ENCODE data around the gene LUM. TPM values are rescaled to one million over a fixed set of nuclear protein-coding genes. Genes with fewer than 3 reads are reported as not detected.

LUM gene
- total RNA-seq, 1 donor from 2014 or later, result 33.9 TPM

DNA sequence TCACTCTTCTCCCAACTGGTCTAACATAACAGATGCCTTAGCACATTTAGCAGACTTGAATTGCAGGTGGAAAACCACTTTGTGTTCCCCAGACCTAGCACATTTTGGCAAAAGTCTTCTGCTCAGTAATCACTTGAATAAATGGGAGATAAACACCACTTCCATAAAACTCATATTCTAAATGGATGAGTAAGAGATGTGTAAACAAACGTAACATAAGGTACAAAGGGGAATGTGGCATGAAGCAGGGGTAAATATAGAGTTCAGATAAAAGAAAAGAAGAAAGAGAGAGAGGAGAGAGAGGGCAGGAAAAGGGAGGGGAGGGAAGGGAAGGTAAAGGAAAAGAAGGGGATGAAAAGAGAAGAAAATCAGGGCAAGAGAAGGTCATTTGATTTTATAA lies 36.4 kb downstream of the LUM start:
- peak overlapping the region; percentile 47 for H3K27ac Mint-ChIP-seq (ENCODE audit: unreplicated experiment)

GRCh38 chr12:91074154-91074709 lies 37.1 kb downstream of the LUM start:
- no peak for TF ChIP-seq CTCF (conservative IDR thresholded peaks at IDR 0.05)
- no peaks in the 10 kb centered on the region for H3K36me3 Mint-ChIP-seq (ENCODE audit: low read depth)
- H3K4me1 Mint-ChIP-seq, result no peaks in the 10 kb centered on the region
- H3K27ac Mint-ChIP-seq (ENCODE audit: unreplicated experiment), result no peak overlapping the region
- H3K27me3 Mint-ChIP-seq (ENCODE audit: low read depth), result no peaks in the 10 kb centered on the region
- H3K4me3 Mint-ChIP-seq, result no peak overlapping the region
- no peaks in the 10 kb centered on the region for H3K9me3 Mint-ChIP-seq
- DNase-seq (ENCODE audit: low read depth, low spot score), result no peak

More for the DNA sequence above, 36.4 kb downstream of the LUM start:
- H3K4me3 Mint-ChIP-seq, result no peak overlapping the region
- no peaks in the 10 kb centered on the region for H3K4me1 Mint-ChIP-seq
- DNase-seq (ENCODE audit: low read depth, low spot score), result no peak
- TF ChIP-seq CTCF (conservative IDR thresholded peaks at IDR 0.05), result no peak
- no peaks in the 10 kb centered on the region for H3K27me3 Mint-ChIP-seq (ENCODE audit: low read depth)
- H3K36me3 Mint-ChIP-seq (ENCODE audit: low read depth), result no peaks in the 10 kb centered on the region
- H3K9me3 Mint-ChIP-seq, result no peaks in the 10 kb centered on the region

GRCh38 chr12:91073426-91073825 lies 37.9 kb downstream of the LUM start:
- H3K9me3 Mint-ChIP-seq, result no peaks in the 10 kb centered on the region
- no peak overlapping the region for H3K27ac Mint-ChIP-seq (ENCODE audit: unreplicated experiment)
- no peaks in the 10 kb centered on the region for H3K27me3 Mint-ChIP-seq (ENCODE audit: low read depth)
- TF ChIP-seq CTCF (conservative IDR thresholded peaks at IDR 0.05), result no peak
- no peak for DNase-seq (ENCODE audit: low read depth, low spot score)
- H3K4me3 Mint-ChIP-seq, result no peak overlapping the region
- no peaks in the 10 kb centered on the region for H3K36me3 Mint-ChIP-seq (ENCODE audit: low read depth)
- H3K4me1 Mint-ChIP-seq, result no peaks in the 10 kb centered on the region

DNA sequence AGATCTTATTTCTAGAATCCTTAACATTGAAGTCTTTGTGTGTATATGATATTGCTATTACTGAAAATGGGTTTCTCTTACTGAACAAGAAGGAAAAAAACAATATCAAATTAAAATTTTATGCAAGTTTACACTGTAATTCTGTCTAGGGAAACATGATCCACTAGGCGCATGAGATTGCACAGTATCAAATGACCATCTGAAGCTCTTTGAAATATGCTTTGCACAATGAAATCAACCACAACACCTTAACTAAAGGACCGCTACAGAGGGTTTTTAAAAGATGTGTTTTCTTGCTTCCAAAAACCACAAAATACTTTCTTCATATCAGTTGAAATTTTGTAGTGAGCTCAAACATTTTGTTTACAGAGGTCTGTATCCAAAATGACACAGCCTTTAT lies 38.4 kb downstream of the LUM start:
- DNase-seq (ENCODE audit: low read depth, low spot score), result no peak
- Mint-ChIP-seq H3K36me3 (ENCODE audit: low read depth) (no peaks in the 10 kb centered on the region), H3K27ac (ENCODE audit: unreplicated experiment) (no peak overlapping the region), H3K9me3 (no peaks in the 10 kb centered on the region), H3K4me3 (no peak overlapping the region), H3K4me1 (no peaks in the 10 kb centered on the region), H3K27me3 (ENCODE audit: low read depth) (no peaks in the 10 kb centered on the region)
- TF ChIP-seq CTCF (conservative IDR thresholded peaks at IDR 0.05), result no peak

- H3K27me3 Mint-ChIP-seq (ENCODE audit: low read depth), result no peaks in the 10 kb centered on the region
- TF ChIP-seq CTCF (conservative IDR thresholded peaks at IDR 0.05), result no peak
- H3K27ac Mint-ChIP-seq (ENCODE audit: unreplicated experiment), result no peak overlapping the region
Measured at GRCh38 chr12:91070936-91071335, 40.4 kb downstream of the LUM start.

More at GRCh38 chr12:91070936-91071335, 40.4 kb downstream of the LUM start:
- no peaks in the 10 kb centered on the region for H3K4me1 Mint-ChIP-seq
- no peak overlapping the region for H3K4me3 Mint-ChIP-seq
- no peaks in the 10 kb centered on the region for H3K36me3 Mint-ChIP-seq (ENCODE audit: low read depth)
- no peaks in the 10 kb centered on the region for H3K9me3 Mint-ChIP-seq
- no peak for DNase-seq (ENCODE audit: low read depth, low spot score)
